Measurements from ENCODE around the gene TANC1.

DNA sequence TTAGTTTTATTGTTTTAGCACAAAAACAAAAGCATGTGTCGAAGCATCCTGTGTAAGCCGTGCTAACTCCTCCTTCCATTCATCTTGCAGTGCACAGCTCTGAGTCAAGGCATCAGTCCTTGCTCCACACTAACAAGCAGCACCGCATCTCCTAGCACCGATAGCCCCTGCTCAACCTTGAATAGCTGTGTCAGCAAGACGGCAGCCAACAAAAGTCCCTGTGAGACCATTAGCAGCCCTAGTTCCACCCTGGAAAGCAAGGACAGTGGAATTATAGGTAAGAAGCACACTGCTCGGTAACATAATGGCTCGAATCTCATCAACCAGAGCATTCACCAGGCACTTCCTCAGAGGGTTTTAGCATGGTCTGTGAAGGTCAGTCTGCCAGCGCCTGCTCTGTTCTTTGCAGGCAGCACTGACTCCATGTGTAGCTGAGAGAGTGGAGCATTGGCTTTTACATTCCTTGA, 181.9 kb downstream of the TANC1 start:
- TF ChIP-seq, protein P1, sequence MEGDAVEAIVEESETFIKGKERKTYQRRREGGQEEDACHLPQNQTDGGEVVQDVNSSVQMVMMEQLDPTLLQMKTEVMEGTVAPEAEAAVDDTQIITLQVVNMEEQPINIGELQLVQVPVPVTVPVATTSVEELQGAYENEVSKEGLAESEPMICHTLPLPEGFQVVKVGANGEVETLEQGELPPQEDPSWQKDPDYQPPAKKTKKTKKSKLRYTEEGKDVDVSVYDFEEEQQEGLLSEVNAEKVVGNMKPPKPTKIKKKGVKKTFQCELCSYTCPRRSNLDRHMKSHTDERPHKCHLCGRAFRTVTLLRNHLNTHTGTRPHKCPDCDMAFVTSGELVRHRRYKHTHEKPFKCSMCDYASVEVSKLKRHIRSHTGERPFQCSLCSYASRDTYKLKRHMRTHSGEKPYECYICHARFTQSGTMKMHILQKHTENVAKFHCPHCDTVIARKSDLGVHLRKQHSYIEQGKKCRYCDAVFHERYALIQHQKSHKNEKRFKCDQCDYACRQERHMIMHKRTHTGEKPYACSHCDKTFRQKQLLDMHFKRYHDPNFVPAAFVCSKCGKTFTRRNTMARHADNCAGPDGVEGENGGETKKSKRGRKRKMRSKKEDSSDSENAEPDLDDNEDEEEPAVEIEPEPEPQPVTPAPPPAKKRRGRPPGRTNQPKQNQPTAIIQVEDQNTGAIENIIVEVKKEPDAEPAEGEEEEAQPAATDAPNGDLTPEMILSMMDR (IDR thresholded peaks at IDR 0.05; ENCODE audit: borderline replicate concordance, extremely low read depth, low read length, poor library complexity, severe bottlenecking) = no peak
- no peak for TF ChIP-seq EZH2 (IDR thresholded peaks at IDR 0.05; ENCODE audit: borderline replicate concordance, low read depth, low read length, severe bottlenecking)

Data from DND-41 (cell line).